ENCODE data around the gene ZMYND8.
"Not testable (repeated sequence)": the region's sequence is repeated elsewhere in the genome, so short reads cannot be mapped to it uniquely, and the experiment has no call there.

The ZMYND8 gene

DNA sequence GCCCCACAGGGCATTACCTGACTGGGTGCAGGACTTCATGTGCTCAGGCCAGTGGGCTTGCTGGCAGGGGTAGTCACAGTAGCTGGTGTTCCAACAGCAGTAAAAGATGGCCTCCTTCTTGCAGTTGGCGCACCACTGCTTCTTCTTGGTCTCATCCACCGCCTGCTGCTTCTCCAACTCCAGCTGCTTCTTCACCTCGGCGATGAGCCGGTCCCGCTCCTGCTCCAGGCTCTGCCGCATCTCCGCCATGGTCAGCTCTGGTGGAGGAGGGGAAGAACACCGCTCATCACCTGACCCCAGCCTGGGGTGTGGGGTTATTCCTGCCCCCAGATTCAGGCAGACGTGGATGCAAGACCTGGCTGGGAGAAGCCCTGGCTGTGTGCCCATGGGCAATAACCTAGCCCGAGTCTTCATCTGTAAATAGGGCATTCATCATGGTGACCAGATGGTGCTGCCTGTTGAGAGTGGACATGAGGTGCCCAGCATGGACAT, 132.2 kb downstream of the ZMYND8 start:
- no peak for DNase-seq (ENCODE audit: low spot score)

DNA sequence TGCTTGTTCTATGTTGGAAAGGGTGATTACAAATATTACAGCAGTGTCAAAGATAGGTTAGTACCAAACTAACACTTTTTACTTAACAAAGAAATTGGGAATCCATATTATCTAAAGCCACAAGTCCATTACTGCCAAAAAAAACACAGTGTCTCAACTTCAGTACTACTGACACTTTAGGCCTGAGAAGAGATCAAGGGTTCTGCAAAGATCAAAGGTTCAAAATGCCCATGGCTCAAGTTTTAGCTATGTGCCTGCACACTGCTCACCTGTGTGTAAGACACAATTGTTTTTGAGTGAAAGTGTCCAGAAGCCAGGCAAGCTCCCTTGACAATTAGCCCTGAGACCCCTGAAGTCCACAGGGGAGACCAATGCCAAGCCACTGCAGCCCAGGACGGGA, 132.6 kb downstream of the ZMYND8 start:
- DNase-seq (ENCODE audit: low spot score): no peak

GRCh38 chr20:47222468-47223119, 133.9 kb downstream of the ZMYND8 start:
- DNase-seq (ENCODE audit: low spot score): no peak

DNA sequence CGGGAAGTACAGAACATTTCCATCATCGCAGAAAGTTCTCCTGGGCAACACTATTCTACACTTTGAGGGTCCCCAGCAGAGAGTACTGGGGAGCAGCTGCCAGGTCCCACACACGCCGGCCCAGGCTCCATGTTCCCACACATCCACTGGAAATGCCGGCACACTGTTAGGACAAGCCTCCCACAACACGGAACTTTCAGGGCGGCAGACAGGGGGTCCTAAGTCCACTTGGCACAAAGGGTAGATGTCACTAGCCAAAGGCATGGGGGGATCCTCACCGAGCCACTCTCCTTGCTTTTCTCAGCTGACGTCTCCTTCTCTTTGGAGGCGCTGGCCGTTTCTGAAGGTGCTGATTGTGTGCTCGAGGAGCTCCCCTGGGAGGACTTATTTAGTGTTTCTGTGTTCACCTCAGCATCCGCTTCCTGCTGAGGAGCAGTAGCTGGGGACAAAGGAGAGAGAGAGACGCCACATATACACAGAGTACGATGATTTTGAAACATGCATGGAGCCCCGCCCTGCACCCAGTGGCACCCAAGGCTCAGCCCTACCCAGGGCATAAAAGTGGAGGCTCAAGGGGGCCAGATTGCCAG, 135.4 kb downstream of the ZMYND8 start:
- DNase-seq (ENCODE audit: low spot score): no peak

GRCh38 chr20:47220161-47220582, 136.3 kb downstream of the ZMYND8 start:
- DNase-seq (ENCODE audit: low spot score): peak; percentile 64

- no peak for DNase-seq (ENCODE audit: low spot score)
These were observed 138.7 kb downstream of the ZMYND8 start for GRCh38 chr20:47217482-47218446.

DNA sequence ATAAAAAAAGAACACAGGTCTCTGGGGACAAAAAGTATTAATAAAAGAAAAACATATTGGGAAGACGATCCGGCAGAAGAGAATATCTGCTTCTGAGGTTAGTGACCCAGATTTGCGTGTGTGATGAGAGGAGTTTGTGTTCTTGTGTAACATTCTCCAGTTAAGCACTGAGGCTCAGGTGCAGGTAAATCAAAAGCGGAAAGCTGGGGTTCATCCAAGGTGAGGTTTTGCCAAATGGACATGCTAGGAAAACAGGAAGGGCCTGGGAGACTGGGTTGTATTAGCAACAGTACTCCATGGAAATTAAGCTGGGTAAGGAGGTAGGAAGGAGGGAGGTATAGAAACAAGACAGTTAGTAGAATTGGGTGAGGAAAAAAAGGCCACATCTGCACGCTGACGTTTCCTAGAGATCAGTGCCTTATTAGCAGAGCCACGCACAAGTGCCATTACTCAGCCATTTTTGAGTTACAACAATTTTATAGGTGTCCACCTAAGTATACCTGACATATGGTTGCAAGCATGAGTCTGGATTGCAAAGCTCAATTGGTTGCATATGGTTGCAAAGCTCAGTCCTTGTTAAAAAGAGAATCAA, 139.6 kb downstream of the ZMYND8 start:
- DNase-seq (ENCODE audit: low spot score): no peak

DNA sequence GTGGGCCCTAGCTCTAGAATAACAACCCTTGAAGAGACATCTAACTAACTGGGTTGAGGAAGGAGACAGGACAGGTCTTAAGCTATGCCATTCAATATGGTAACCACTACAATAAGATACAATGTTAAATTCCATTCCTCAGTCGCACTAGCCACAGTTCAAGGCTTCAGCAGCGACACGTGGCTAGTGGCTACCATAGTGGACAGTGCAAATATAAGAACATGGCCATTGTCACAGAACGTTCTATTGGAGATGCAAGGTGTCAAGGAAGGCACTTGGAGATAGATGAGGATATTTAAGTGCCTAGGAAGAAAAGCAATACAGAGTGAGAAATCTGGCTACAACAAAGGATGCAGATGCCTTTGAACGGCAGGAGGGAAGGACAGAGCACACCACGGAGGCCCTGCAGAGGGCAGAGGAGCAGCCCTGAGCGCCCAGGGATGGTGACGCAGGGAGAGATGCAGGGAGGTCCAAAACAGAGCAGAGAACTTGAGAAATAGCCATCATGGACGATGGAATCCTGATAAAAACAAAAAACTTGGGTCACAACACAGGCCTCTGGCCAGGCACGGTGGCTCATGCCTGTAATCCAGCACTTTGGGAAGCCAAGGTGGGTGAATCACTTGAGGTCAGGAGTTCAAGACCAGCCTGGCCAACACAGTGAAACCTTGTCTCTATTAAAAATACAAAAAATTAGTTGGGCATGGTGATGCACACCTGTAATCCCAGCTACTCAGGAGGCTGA, 140.7 kb downstream of the ZMYND8 start:
- no peak for DNase-seq (ENCODE audit: low spot score)

- no peak for DNase-seq (ENCODE audit: low spot score)
These were observed 142.5 kb downstream of the ZMYND8 start for GRCh38 chr20:47213966-47214365.

DNA sequence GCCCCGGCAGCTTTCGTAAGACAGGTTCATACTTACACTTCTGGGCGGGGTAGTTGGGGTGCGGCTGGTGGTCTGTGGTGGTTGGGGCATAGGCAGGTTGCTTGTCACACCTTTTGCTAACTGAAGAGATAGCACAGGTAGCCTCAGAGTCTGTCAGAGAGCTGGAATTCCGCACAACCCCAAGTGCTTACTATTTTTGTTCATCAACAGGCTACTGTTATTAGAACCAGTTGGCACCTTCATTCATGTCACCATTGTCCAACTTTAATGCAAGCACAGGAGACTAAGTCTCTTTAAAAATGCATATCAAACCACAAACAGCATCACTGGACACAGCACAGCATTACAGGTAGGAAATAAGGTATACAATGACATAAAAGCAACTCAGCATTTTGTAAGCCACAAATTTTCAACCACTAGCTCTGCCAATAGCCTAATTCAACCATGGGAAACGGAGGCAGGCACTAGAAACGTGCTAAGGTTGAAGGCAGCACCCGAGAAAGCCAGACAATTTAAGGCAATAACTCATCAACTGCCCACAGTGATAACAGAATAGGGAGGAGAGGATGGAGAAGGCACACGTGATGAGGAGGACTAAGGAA, 143.8 kb downstream of the ZMYND8 start:
- DNase-seq (ENCODE audit: low spot score): no peak

- no peak for DNase-seq (ENCODE audit: low spot score)
These were observed 145.5 kb downstream of the ZMYND8 start for GRCh38 chr20:47211036-47211435.

- DNase-seq (ENCODE audit: low spot score): no peak
These were observed 146.0 kb downstream of the ZMYND8 start for GRCh38 chr20:47210470-47210869.

DNA sequence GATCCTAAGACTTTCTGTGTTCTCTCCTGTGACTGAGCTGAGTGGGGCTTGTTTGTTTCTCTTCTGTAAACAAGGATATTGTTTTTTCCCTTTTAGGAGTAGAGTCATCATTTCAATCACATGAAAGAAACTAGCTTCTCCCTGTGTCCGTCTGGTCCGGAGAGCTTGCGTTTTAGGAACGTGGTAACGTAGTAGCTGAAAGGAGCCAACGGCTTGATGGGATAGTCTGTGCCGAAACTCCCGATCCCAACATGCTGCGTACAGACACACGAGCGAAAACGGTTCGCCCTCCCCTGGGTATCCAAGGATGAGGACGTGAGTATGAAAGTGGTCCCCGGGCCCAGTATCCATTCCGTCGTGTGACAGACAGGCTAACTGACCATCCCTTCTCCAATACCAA, 146.5 kb downstream of the ZMYND8 start:
- no peak for DNase-seq (ENCODE audit: low spot score)

DNA sequence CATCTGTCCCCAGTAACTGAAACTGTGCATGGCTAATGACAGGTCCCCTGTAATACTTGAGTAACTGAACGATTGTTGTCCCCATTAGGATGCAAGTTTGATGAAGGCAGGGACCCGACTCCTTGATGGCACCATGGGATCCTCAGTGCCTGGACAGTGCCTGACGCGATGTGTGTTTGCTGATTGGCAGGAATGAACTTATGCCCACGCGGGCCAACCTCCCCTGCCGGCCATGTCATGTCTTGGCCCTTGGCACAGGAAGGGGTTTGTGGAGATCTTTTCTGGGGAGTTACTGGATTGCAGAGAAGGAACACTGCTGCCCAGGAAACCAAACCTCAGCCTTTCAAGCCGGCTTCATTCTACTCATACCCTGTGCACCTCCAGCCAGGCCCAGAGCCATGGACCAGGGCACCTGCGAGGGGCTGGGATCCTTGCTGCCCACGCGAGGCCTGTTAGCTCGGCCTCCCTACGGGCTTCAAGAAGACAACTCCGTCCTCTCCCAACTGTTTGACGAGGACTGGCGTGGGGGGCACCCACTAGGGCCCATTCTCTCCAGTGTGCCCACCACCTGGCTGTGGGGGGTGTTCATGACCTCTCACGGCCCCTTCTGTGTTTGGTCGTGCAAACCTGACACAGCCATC, 147.8 kb downstream of the ZMYND8 start:
- DNase-seq (ENCODE audit: low spot score): no peak

- no peak for DNase-seq (ENCODE audit: low spot score)
These were observed 149.4 kb downstream of the ZMYND8 start for GRCh38 chr20:47206962-47207641.

DNA sequence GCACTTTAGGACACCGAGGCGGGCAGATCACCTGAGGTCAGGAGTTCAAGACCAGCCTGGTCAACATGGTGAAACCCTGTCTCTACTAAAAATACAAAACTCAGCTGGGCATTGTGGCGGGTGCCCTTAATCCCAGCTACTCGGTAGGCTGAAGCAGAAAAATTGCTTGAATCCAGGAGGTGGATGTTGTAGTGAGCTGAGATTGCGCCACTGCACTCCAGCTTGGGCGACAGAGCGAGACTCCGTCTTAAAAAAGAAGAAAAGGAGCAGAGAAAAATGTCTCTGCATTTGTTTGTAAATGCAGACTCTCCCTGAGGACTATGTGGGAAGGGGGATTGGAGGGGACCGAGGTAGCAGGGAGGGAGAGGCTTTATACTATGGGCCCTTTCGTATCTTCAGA, 149.9 kb downstream of the ZMYND8 start:
- not testable (repeated sequence) for DNase-seq (ENCODE audit: low spot score)

GRCh38 chr20:47205577-47206123, 150.8 kb downstream of the ZMYND8 start:
- DNase-seq (ENCODE audit: low spot score): peak; percentile 68

- DNase-seq (ENCODE audit: low spot score): not testable (repeated sequence)
These were observed 151.7 kb downstream of the ZMYND8 start for GRCh38 chr20:47204850-47205122.

DNA sequence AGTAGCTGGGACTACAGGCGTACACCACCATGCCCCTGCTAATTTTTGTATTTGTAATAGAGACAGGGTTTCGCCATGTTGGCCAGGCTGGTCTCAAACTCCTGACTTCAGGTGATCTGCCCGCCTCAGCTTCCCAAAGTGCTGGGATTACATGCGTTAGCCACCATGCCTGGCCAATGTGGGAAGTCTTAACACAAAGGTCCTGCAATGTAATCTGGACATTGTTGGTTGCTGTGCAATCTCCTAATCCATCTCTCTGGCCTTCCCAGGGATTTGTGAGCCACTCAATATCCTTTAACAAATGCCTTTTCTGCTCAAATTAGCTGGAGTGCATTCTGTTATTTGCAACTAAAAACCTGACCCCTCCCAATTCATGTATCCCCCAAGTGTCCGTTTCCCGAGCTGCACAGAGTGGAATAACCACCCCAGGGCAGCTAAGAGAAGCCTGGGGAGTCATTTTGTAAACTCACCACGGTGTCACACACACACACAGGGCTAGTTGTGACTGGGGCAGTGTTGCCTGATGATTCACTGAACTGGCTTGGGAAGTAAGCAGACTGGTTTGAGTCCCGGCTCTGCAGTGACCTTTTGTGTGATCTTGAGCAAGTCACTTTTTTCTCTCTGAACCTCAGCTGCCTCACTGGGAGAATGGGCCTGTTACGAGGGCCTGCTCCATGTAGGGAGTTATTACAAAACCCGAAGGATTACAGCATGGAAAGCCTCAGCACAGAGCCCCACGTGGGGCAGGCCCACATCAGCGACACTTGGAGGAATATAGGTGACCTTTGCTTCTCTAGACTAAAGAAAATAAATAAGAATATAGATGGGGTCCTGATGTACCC, 152.3 kb downstream of the ZMYND8 start:
- DNase-seq (ENCODE audit: low spot score): no peak
